NCI-H524 (cell line): Measurements from ENCODE around the gene LIPJ.

Experiments used
- DNase-seq, 2 experiments: peaks; one replicate each; lab custom pipeline; 2025; lab: John Stamatoyannopoulos, UW

The LIPJ gene, protein sequence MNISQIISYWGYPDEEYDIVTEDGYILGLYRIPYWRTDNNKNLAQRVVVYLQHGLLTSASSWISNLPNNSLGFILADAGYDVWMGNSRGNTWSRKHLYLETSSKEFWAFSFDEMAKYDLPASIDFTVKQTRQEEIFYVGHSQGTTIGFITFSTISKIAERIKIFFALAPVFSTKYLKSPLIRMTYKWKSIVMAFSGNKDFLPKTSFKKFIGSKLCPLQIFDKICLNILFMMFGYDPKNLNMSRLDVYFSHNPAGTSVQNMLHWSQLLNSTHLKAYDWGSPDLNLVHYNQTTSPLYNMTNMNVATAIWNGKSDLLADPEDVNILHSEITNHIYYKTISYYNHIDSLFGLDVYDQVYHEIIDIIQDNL

DNA sequence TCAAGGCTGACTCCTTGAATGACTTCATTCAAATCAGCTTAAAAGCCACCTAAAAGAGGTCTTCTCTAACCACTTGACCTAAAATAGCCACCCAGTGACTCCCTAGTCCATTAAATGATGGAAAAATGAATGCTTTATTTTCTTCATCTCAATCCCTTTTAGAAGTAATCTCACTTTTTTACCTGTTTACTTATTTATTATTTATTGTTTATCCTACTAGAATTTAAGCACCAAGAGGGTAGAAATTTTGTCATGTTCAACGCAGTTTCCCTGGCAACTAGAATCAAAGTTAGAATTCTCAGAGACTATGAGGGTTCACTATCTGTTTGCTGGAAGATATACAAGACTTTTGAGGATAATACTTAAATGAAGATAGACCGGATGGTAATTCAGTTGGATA is at the start of gene LIPJ:
Gene LIPJ, plus strand, starts transcription at position 301 of the 400 bp plus-strand sequence. CDS start 3,926 bp downstream, outside the sequence.
- DNase-seq, result no peak

DNA sequence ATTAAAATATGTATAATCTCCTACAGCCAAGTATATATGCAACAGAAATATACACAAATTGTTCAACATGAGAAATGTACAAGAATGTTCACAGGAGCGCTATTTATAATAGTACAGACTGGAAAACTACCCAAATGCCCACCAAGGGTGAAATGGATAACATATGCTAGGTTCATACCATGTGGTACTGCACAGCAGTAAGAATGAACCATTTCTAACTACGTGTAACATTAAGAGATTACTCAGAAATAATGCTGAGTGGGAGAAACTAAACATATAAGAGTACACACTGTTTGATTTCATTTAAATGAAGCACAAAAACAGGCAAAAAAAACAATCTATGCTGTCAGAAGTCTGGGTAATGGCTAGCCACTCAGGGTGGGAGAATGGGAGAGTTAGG is 49.2 kb upstream of the LIPJ start:
- DNase-seq, result no peak

DNA sequence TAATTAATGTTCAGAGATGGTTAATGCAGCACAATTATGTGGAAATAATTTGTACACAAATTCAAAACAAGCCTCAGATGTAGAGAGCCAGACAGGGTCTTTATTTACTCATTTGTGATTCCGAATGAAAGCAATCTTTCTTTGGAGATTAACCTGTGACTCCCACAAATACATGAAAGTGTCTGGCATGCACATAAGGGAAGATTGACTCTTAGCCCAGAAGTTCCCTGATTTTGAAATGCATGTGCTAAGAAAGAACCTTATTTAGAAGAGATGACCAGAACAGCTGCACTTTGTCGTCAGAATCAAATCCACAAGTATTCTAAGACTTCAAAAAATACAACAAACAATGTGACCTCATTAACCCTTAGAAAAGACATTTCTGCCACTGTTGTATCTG is 48.5 kb upstream of the LIPJ start:
- no peak for DNase-seq

DNA sequence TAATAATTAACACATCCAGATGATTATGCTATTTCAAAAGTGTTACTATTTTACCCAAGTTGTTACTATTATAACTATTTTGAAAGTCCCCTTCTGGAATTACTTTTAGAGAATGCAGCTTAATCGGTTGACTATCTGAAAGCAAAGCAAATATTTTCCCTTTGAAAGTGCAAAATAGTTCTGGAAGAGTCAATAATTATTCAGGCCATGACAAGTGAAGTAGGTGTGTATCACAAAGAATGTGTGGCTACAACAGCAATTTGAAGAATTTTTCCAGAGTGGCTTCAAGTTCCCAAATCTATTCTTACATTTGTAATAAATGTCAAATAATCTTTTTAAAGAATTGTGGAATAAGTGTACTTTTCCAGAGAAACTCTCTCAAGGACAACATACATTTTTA is 46.2 kb upstream of the LIPJ start:
- DNase-seq, result no peak

DNA sequence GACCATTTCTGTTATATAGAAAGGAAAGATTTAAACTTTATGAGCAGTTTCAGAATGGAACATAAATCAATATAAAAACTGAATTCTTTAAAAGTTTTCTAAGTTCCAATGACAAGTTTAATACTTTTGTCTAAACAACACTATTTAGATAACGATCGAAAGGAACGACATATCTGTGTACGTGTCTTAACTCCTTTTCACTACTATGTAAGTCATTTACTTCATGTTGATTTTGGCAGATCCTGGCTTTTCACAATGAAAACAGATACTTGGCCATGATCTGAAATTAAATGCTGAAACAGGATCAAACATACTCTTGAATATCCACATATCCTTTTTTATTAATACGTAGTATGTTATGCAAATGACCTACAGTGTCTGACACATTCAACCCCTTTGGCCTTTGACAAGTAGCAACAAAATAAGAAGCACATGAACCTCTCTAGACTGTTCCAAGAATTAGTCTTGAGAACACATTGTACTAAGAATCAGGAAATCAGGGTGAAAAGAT is 45.4 kb upstream of the LIPJ start:
- no peak for DNase-seq

DNA sequence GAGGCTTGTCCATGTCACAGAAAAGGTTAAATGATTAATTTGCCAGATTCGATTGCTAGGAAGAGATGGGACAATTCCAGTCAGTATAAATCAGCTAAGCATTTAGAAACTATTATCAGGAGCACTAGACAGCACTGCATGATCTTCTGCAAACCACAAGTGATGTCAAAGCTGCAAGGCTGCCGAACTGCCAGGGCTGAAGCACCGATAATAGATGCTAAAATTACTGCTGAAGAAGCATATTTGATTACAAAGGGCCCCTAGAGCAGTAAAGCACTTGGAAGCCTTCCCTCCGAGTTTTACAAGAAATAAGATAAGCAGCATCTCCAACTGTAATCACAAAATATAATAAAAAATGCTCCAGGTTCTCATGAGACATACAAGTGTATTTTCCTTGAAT is 44.0 kb upstream of the LIPJ start:
- DNase-seq, result no peak

DNA sequence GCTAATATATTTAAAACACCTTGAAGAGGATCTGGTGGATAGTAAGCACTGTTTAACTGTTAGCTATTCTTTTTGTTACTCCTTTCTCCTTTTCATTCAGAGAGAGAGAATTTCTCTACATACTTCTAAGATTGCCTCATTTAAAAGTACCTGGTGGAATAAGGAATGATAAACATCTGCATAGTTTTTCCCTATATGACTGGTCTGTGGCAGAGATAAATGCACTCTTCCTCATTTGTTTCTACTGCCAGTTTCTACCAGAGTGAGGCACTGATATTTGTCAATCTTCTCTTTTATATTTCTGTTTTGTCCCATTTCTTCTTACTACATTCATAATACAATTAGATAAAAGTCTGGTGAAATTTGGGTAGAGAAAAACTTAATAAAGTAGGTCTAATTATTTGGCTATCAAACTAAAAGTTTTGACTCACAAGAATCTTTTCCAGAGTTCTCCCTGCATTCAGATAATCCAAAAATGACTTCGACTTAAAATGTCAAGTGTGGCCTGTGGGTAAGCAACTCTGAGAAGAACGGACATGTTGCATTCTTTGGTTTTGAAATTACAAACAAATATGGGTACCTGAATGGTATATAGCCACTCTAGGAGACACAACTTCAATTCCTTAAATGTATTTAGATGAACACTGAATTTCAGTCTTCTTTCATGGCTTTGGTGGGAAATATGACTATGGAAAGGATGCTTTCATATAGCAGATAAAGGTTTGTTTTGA is 42.3 kb upstream of the LIPJ start:
- DNase-seq, result no peak

DNA sequence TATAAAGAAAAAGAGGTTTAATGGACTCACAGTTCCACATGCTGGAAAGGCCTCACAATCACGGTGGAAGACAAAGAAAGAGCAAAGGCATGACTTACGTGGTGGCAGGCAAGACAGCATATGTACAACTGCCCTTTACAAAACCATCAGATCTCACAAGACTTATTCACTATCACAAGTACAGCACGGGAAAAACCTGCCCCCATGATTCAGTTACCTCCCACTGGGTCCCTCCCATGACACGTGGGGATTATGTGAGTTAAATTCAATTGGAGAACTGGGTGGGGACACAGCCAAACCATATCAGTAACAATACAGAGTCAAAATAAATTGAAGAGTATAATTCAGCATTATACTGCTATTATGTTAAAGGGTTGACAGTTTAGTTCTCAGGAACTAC is 41.2 kb upstream of the LIPJ start:
- no peak for DNase-seq

DNA sequence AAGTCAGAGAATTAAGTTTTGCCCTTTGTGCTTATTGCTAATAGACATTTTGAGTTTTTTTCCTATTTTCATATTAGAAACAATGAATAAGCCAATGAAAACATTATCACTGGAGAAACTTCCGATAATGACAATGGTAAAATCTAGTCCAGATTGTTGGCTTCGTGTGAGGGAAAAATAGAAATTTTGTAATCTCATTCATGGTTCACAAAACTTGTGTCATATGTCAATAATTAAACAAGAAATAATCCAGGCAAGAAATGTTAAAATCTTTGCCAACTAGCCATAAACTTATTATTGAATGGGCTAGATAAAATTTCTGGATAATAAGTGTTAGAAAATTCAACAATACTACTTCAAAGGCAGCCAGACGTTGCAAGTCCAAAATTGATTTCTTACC is 40.1 kb upstream of the LIPJ start:
- no peak for DNase-seq

DNA sequence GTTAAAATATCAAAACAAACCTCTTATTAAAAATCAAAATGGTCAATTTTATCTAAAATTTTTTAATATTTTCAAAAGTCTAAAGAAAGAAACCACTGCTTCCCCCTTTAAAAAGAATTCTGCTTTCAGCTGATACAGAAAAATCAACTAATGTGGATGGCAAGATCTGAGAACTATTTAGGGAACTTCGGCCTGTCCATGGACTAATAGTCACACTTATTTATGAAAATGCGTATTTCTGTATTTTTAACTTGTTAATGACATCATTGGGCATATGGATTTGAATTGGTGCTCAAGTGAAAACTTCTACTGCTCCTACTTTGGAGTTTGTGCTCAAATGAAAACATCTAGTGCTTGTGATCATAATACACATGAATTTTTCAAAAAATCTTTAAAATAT is 35.3 kb upstream of the LIPJ start:
- DNase-seq, result no peak

DNA sequence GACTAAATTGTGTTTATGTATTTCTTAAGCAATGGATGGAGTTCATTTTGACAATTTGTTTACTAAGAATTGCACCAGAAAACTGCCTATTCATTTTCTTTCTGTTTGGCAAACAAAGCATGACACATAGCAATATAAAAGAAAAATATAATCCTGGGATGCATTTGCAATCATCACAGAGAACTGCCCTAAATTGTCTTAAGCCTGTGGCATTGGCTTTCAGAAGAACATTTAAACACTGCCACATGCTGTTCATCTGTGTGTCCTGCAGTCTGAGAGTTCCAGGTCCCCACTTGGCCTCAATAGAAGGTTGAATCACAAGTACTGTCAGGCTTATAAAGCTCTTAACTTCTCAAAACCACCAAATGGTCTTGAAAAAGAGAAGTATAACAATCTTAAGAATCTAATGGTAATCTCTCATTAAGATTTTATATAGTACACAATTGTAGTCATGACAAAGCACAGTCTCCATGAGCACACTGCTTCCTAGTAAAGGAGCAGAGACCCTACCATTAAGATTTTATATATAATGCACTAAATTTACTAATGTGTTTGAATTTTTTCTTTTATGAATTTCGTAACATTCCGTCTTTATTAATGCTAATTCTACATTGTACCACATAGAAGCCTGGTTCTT is 33.3 kb upstream of the LIPJ start:
- DNase-seq, result peak; percentile 2 to 21

DNA sequence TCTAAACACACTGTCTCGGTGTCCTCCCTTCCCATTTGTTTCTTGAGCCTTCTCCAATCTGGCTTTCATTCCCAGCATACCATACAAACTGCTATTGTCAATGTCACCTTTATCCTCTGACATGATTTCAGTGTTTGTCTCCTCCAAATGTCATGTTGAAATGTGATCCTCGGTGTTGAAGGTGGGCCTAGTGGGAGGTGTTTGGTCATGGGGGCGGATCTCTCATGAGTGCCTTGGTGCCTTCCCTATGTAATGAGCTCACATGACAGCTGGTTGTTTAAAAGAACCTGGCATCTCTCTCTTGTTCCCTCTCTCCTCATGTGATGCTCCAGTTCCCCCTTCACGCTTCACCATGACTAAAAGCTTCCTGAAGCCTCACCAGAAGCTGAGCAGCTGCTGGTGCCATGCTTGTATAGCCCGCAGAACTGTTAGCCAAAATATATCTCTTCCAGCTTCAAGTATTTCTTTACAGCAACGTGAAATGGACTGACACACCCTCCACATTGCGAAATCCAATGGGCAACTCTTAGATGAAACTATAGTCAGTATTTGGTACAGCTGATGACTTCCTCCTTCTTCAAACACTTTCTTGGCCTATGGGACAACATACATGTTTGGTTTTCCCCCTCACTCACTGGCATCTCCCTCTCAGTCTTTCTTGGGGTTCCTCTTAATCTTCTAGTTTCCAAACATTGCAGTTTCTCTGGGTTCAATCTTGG is 31.2 kb upstream of the LIPJ start:
- DNase-seq, result peak in 1 of 2 experiments; percentile 1

DNA sequence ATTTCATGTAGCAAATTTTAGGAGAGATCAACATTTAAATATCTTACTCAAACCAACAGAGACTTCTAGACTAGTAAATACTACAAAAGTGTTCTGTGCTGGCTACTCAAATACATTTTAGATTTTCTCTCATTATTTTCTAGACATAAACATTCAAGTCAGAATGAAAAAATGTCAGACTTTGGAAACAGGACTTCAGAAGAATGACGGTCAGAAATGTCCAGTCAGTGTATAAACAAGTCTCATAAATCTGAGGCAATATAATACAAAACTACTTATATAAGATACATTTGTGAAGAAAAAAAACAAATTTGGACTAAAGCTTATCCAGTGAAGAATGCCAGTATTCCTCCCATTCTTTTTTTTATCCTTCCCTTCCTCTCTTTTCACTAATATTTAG is 29.3 kb upstream of the LIPJ start:
- no peak for DNase-seq

DNA sequence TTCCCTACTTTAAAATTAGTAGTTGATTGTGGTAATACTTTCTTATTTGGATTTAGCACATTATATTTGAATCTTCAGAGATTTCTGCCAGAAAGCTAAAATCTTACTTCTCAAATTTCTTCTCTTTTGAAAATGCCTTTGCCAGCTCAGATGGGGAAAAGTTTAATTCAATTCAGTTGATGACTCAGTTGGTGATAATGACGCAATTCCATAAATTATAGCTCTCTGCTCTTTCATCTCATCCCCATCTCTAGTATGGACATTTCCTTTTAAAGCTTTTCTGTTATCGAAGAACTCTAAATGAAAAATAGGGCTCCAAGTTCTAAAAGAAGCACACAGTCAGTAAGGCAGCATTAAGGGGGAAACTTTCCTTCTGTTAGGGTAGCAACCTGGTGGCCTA is 28.9 kb upstream of the LIPJ start:
- DNase-seq, result no peak

DNA sequence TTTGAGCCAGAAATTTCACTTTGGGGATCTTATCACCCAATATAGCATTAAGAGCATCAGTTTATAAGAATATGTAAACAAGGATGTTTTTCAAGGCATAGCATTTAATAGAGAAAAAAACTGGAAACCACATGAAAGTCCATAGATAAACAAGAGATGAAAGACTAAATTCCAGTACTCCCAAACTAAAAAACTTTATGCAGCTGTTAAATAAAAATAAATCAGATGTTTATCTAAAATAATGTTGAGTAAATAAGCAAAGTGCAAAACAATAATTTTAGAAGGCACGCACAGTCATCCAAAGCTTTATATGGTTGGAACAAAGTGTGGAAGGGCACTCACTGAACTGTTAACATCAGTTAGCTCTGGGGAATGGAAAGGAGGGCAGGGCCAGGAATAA is 24.4 kb upstream of the LIPJ start:
- no peak for DNase-seq

DNA sequence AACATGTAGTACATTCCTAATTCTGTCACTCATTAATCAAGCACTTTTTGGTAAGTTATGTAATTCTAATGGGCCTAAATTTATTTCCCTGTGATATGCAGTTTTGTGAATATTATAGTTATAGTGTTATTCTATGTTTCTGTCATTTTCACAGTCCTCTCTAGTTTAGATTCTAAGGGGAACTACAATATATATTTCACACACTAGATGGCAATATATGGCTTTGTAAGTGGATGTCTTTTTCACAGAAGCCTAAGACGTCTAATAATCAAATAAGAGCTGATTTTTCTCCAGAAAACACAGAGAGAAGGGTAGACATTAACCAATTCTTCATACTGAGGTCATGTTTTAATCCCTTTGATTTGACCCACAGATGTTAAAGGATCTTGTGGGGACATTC is 21.5 kb upstream of the LIPJ start:
- peak in 1 of 2 experiments; percentile 5 for DNase-seq

DNA sequence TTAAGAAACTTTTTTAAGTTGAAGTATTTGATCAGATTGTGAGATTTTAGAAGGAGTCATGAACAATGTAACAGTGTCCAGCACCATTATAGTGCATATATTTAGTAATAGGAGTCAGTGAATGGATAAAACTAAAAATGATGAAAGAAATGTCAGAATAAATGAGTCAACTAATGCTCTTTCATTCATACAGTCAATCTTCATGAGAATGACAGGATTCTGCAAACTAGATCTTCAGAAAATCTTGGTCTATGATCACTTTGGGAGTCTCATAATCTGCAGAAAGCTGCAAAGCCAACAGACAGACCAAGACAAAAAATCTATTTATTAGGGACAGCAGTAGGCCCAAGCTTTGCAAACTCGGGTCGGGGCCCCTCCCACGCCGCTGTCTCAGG is 4.2 kb upstream of the LIPJ start:
- no peak for DNase-seq

DNA sequence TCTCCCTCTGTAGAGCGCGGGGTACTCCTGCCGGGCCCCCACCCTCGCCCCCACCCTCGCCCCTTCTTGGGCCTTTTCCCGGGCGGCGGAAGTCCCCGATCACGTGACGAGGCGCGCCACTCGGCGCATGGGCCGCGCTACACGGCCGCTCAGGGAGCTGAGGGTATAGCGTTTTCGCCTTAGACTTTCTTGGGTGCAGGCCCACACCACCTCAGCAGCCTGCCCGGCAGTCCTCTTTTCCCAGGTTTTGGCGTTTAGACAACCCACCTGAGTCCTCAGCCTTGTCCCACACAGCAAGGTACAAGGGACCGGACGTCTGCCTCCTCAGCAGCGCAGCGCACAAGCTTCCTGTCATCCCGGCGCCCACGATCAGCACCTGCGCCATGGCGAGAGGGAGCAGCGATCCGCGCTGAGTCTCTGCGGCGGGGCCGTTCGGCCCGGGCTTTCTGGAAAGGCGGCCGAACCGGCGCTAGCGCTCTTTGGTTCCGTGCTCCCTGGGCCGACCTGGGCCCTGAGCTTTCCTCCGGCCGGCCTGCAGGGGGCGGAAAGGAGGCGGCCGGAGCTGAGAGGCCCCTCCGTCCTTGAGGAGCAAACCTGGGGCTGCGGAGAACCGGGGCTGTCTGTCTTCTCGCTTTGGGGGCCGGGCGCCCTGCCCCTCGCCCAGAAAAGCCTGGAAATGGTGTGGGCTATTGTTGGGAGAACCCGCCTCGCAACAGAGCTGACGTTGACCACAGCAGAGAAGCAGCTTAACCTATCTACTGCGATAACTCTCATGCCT is 3.6 kb upstream of the LIPJ start, which contains the start of gene RNLS:
Gene RNLS, minus strand, starts transcription at position 513 of the 778 bp plus-strand sequence.
- DNase-seq, result peak in 1 of 2 experiments; percentile 41

DNA sequence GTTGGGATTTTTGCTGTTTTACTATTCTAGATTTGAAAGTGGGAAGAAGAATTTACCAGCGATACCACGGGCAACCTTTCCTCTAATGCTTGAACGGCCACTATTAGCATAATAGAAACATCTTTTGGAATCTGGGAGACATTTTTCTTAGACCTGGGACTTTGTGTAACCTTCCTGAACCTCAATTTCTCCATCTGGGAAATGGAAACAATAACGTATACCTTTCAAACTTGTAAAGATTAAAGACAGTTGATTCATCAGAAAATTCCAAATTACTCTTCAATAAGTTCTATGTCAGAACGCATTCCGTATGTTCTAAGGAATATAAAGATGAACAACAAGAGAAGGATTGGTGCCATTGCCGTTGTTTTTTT is 3.0 kb upstream of the LIPJ start:
- no peak for DNase-seq

DNA sequence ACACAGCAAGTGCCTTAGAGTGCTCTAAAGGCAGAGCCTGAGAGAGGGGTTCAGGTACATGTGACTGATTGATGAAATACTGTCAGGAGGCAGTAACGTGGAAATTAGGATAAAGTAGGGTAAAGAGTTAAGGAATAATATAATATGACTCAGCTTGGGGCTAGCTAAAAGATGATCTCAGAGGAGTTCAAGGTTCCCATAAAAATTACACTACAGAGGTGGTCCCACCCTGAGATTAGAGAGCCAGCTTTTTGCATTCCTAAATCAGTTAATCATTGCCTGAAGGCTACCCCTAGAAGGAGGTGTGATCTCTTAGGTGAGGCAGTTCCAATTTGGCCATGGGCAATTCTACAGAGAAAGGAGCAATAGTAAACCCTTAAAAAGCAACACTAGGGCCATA is 5.8 kb downstream of the LIPJ start:
- no peak for DNase-seq

DNA sequence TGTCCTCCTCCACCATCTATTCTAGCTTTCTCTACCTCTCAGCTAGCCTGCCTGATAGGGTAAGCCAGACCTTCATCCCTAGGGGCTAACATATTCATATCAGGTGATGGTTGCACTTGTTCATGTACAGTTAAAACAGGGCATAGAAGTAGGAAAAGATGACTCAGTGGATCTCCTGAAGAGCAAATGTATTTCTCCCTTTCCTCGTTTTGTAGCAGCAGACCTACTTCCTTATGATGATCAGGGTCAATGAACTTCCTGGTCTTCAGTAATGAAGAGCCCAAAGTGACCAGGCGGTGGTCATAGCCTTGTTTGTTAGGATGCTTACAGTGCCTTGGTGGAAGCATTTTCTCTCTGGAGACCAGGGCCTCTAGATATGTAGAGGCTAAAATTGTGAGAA is 6.3 kb downstream of the LIPJ start:
- DNase-seq, result no peak
